KBM-7 (cell line): Measurements from ENCODE around the gene JRKL.
"Not testable (repeated sequence)": the region's sequence is repeated elsewhere in the genome, so short reads cannot be mapped to it uniquely, and the experiment has no call there.

Experiments used
- DNase-seq: peaks from one replicate; pipeline ENCODE4 v3.0.0-alpha.2; 2015
- in situ Hi-C: fragments of 300-500 bp; cut with MboI; formaldehyde crosslinking; loops from 2 replicates; pipeline ENCODE4 v1.14.3; 2020; ENCODE audit warnings: low sequenced_read_pairs, low pct_unique_long_range_greater_than_20kb, mixed read lengths

JRKL gene

GRCh38 chr11:96391698-96392307, 2.0 kb downstream of the JRKL start:
- no peak for DNase-seq
- in situ Hi-C loops: no loop called here

GRCh38 chr11:96393753-96394348, 4.0 kb downstream of the JRKL start:
- in situ Hi-C loops: no loop called here
- DNase-seq: peak; percentile 54

- in situ Hi-C loops: no loop called here
- no peak for DNase-seq
These were observed 5.0 kb downstream of the JRKL start for GRCh38 chr11:96394773-96395172.

- in situ Hi-C loops: no loop called here
- DNase-seq: no peak
These were observed 6.8 kb downstream of the JRKL start for GRCh38 chr11:96396637-96397036.

- DNase-seq: no peak
- in situ Hi-C loops: no loop called here
These were observed 8.1 kb downstream of the JRKL start for GRCh38 chr11:96397863-96398262.

- in situ Hi-C loops: no loop called here
- DNase-seq: no peak
These were observed 10.9 kb downstream of the JRKL start for GRCh38 chr11:96400697-96401096.

GRCh38 chr11:96411412-96411811, 21.6 kb downstream of the JRKL start:
- DNase-seq, in situ Hi-C loops: not testable (repeated sequence)

- in situ Hi-C loops: no loop called here
- no peak for DNase-seq
These were observed 23.1 kb downstream of the JRKL start for GRCh38 chr11:96412761-96413381.

GRCh38 chr11:96413408-96413807, 23.6 kb downstream of the JRKL start:
- in situ Hi-C loops: no loop called here
- no peak for DNase-seq

GRCh38 chr11:96424693-96425092, 34.9 kb downstream of the JRKL start:
- DNase-seq: no peak
- in situ Hi-C loops: no loop called here

- in situ Hi-C loops: no loop called here
- no peak for DNase-seq
These were observed 40.9 kb downstream of the JRKL start for GRCh38 chr11:96430668-96431067.

- in situ Hi-C loops, DNase-seq: not testable (repeated sequence)
These were observed 42.8 kb downstream of the JRKL start for GRCh38 chr11:96432654-96433053.
